Measurements from ENCODE around the gene PRKCQ. TPM values are rescaled to one million over a fixed set of nuclear protein-coding genes. Genes with fewer than 3 reads are reported as not detected.

PRKCQ gene
- total RNA-seq, 2 experiments from 2014 or later: 4.0 to 7.8 TPM

GRCh38 chr10:6456067-6456466, 124.0 kb downstream of the PRKCQ start:
- ChIA-PET CTCF (ENCODE audit: unreplicated experiment) (no interaction called here), POLR2A (no interaction called here)
- BruUV-seq (replicated peaks): no TSS peak
- Histone ChIP-seq H3K36me3 (ENCODE audit: insufficient read depth, low read length) (peaks cover 20% of the 10 kb centered on the region), H3K4me2 (ENCODE audit: low read length) (no peak overlapping the region), H2AFZ (ENCODE audit: low read length) (no peak overlapping the region), H3K79me2 (ENCODE audit: insufficient read depth, low read depth, low read length) (no peaks in the 10 kb centered on the region), H3K27ac (ENCODE audit: low read depth, low read length, poor library complexity, severe bottlenecking) (no peak overlapping the region), H3K4me1 (ENCODE audit: insufficient read depth, low read length, poor library complexity, severe bottlenecking) (no peaks in the 10 kb centered on the region), H3K9me3 (ENCODE audit: low read length) (no peaks in the 10 kb centered on the region), H4K20me1 (ENCODE audit: insufficient read depth, low read length) (no peaks in the 10 kb centered on the region), H3K4me3 (ENCODE audit: low read depth, low read length, poor library complexity, severe bottlenecking) (no peak overlapping the region), H3K9me2 (ENCODE audit: insufficient read depth, low read length) (no peaks in the 10 kb centered on the region)
- no peak for DNase-seq (ENCODE audit: low spot score)
- TF ChIP-seq EZH2phosphoT487 (IDR thresholded peaks at IDR 0.05; ENCODE audit: borderline replicate concordance, low read depth, low read length) (no peak), CTCF (conservative IDR thresholded peaks at IDR 0.05; ENCODE audit: low read length) (no peak)
- intact Hi-C loops (cut with micrococcal nuclease; ENCODE audit: unreplicated experiment): no loop called here

GRCh38 chr10:6455592-6455991, 124.5 kb downstream of the PRKCQ start:
- TF ChIP-seq EZH2phosphoT487 (IDR thresholded peaks at IDR 0.05; ENCODE audit: borderline replicate concordance, low read depth, low read length): no peak
- TF ChIP-seq CTCF (conservative IDR thresholded peaks at IDR 0.05; ENCODE audit: low read length): no peak
- Histone ChIP-seq H3K4me3 (ENCODE audit: low read depth, low read length, poor library complexity, severe bottlenecking) (no peak overlapping the region), H3K4me2 (ENCODE audit: low read length) (no peak overlapping the region), H4K20me1 (ENCODE audit: insufficient read depth, low read length) (no peaks in the 10 kb centered on the region), H3K79me2 (ENCODE audit: insufficient read depth, low read depth, low read length) (no peaks in the 10 kb centered on the region), H3K36me3 (ENCODE audit: insufficient read depth, low read length) (peaks cover 20% of the 10 kb centered on the region), H3K9me3 (ENCODE audit: low read length) (no peaks in the 10 kb centered on the region), H3K9me2 (ENCODE audit: insufficient read depth, low read length) (no peaks in the 10 kb centered on the region), H3K4me1 (ENCODE audit: insufficient read depth, low read length, poor library complexity, severe bottlenecking) (no peaks in the 10 kb centered on the region), H2AFZ (ENCODE audit: low read length) (no peak overlapping the region), H3K27ac (ENCODE audit: low read depth, low read length, poor library complexity, severe bottlenecking) (no peak overlapping the region)
- no peak for DNase-seq (ENCODE audit: low spot score)
- intact Hi-C loops (cut with micrococcal nuclease; ENCODE audit: unreplicated experiment): no loop called here
- no TSS peak for BruUV-seq (replicated peaks)
- ChIA-PET POLR2A (no interaction called here), CTCF (ENCODE audit: unreplicated experiment) (no interaction called here)

- no peaks in the 10 kb centered on the region for H3K4me1 ChIP-seq (ENCODE audit: insufficient read depth, low read length, poor library complexity, severe bottlenecking)
- TF ChIP-seq CTCF (conservative IDR thresholded peaks at IDR 0.05; ENCODE audit: low read length) (no peak), EZH2phosphoT487 (IDR thresholded peaks at IDR 0.05; ENCODE audit: borderline replicate concordance, low read depth, low read length) (no peak)
- no peaks in the 10 kb centered on the region; the same call in 1 of the 2 replicates for H3K36me3 ChIP-seq (ENCODE audit: insufficient read depth, low read length)
- ChIA-PET POLR2A (interaction anchor here (0.7 kb wide), 1 partner anchor 125 kb away, joined by 3 read pairs; no protein-coding TSS in a partner anchor), CTCF (ENCODE audit: unreplicated experiment) (no interaction called here)
- no peak overlapping the region for H3K27ac ChIP-seq (ENCODE audit: low read depth, low read length, poor library complexity, severe bottlenecking)
- H3K4me2 ChIP-seq (ENCODE audit: low read length): no peak overlapping the region
- no peaks in the 10 kb centered on the region for H3K9me3 ChIP-seq (ENCODE audit: low read length)
- no peaks in the 10 kb centered on the region for H3K9me2 ChIP-seq (ENCODE audit: insufficient read depth, low read length)
- no peaks in the 10 kb centered on the region for H3K79me2 ChIP-seq (ENCODE audit: insufficient read depth, low read depth, low read length)
- H4K20me1 ChIP-seq (ENCODE audit: insufficient read depth, low read length): no peaks in the 10 kb centered on the region
- no TSS peak for BruUV-seq (replicated peaks)
- no peak overlapping the region for H3K4me3 ChIP-seq (ENCODE audit: low read depth, low read length, poor library complexity, severe bottlenecking)
- no peak for DNase-seq (ENCODE audit: low spot score)
- intact Hi-C loops (cut with micrococcal nuclease; ENCODE audit: unreplicated experiment): loop anchor here (5.0 kb wide), 1 partner anchor 231 kb away; no protein-coding TSS in a partner anchor
- no peak overlapping the region for H2AFZ ChIP-seq (ENCODE audit: low read length)
Measured at GRCh38 chr10:6446711-6447110, 133.4 kb downstream of the PRKCQ start.

Data from OCI-LY7 (cell line).